Activated CD4-positive, alpha-beta T cell treated with anti-CD3 and anti-CD28 coated beads, Interleukin-2, amount 50 U/mL, for 24 hours (primary cell): Measurements from ENCODE around the gene REEP3.
"Not testable (repeated sequence)": the region's sequence is repeated elsewhere in the genome, so short reads cannot be mapped to it uniquely, and the experiment has no call there.

Experiments
- DNase-seq, 2 donors: peaks; one replicate each; pipeline ENCODE4 v3.0.0-alpha.2; 2020; ENCODE audit warnings: low read depth in 1 of 2, low spot score in 1 of 2

REEP3 gene

GRCh38 chr10:63661347-63661746 is 140.1 kb downstream of the REEP3 start:
- no peak for DNase-seq

DNA sequence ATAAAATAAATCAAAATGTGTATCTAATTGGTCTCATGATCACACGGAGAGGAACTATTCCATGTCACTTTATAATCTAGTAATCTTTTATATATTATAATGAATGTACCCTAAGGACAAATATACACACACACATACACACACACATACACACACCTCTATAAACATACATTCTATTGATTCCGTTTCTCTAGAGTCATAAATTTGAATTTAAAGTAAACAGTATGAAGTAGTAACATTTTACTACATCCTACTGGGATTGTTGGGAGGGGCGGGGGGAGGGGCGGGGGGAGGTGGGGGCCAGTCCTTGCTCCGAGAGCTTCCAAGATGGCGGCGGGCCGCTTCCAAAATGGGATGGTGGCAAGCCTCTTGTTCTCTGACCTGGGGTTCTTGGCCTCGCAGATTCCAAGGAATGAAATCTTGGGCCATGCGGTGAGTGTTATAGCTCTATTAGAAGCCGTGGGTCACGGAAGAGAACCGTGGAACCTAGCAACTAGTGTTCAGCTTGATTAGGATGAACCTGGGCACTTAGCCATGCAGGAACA is 143.2 kb downstream of the REEP3 start:
- DNase-seq = no peak

GRCh38 chr10:63665006-63665580 is 143.9 kb downstream of the REEP3 start:
- not testable (repeated sequence) for DNase-seq

DNA sequence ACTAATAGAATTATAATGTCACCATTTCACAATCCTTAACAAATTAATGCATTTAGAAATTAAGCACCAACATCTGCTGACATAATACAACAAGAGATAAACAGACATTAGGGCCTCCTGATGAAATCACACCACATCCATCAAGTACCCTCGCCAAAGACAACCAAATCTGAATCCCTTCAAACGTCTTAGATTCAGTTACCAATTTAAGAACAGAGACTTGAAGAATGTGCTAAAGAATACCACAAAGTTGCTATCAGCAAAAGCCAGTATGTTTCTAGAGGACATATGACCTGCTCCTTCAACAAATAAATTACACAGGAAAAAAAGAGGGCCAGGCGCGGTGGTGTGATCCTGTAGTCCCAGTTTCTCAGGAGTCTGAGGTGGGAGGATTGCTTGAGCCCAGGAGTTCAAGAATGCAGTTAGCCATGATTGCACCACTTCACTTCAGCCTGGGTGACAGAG is 144.5 kb downstream of the REEP3 start:
- no peak for DNase-seq

DNA sequence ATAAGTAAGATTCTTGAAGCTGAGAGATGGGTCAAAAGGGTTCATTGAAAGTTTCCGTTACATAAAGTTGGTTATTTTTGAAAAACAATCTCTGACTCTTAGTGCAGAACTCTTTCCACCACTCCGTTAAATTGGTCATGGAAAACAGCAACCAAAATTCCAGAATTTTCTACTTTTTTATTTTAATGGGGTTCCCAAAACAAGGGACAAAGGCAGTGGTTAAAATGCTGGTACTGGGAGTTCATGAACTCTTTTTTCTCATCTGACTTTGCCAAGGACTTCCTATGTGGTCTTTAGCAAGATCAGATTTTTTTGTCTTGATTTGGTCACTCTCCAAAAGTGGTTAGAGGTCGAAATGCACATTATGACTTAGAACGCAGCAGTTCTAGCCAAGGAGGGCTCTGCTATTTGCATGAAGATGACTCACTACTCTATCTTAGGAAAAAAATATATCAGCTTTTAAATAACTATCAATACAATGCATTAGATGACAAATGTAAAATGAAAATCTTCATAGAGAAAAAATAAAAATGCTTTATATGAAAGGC is 145.7 kb downstream of the REEP3 start:
- no peak for DNase-seq

DNA sequence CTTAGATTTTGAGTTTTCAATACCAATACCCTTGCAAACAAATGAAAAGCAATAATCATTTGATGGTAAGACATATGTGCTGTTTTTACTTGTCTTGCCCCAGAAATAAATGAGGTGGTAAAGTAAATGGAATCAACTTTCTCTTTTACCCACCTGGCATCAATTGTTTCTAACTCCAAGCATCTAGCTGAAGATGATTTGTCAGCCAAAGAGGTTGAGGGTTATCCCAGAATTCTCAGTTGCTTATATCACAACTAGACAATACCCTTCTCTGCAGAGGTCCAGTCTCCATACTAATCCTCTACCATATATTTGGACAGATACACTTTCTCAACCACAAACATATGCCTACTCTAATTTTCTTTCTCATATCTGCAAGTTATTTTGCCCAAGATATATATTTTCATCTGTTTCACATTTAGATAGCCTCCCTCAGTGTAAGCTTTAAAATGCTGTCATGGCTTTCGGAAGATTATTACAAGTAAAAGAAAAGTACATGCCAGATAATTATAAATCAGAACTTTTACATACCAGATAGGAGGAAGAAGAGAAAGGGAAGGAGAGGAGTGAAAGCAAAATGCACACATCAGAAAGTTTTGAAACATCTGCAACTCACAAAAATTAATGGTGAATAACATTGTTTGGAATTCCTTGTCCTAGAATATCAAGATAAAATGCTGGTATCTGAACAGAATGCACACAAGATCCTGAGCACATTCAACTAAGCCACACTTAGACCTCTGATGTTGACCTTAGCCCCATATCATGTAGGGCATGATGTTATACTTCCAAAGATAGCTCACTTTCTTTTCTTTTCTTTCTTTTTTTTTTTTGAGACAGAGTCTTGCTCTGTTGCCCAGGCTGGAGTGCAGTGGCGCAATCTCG is 146.6 kb downstream of the REEP3 start:
- DNase-seq = no peak

DNA sequence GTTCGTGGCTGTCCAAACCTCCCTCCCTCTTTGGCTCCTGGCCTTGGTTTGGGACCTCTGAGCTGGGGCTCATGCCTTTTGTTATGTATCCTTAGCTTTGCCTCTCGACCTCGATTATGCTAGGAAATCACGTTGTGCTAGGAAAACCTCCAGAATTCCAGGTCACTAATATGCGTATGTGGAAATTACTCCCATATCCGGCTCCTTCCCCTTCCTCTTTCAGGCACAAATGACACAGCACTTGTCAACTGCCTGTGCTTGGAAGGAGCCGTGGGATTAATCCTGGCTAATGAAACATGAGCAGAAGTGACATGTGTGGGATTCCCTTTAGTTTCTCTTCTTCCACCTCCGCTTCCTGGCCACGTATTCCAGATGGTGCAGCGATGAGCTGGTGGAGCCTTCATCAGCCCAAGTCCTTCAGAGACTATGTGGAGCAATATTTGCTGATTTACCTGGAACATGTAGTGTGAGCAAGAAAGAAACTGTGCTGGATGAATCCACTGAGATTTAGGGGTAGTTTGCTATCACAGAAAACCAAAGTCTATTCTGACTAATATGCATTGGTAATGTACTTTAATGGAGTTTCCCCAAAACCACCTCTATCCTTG is 149.2 kb downstream of the REEP3 start:
- DNase-seq = no peak

DNA sequence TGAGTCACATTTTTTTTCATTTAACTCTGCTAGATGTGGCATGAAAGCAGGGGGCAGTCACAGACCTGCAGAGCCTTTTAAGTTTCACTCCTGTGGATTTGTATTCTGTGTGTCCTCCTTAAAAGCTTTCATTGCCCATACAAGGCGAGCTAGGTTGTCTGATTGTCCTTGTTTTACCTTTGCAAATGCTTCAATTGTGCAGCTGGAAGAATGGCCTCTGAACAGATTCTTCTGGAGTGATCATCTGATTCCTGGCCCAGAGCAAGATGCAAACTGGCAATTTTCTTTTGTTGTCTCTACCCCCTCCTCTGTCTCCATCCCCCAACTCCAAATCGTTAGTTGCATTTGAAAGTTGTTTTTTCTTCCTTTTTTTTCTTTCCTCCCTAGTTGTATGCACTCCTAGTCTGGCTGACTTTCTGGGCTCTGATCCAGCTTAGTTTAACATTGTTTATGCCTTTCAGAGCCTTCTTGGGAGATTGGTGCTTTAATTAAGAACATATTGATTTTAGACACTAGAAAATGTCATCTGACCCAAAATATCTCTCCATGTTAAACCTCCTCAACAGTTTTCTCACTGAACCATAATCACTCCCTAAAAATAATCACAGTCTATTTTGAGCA is 150.2 kb downstream of the REEP3 start:
- no peak for DNase-seq

DNA sequence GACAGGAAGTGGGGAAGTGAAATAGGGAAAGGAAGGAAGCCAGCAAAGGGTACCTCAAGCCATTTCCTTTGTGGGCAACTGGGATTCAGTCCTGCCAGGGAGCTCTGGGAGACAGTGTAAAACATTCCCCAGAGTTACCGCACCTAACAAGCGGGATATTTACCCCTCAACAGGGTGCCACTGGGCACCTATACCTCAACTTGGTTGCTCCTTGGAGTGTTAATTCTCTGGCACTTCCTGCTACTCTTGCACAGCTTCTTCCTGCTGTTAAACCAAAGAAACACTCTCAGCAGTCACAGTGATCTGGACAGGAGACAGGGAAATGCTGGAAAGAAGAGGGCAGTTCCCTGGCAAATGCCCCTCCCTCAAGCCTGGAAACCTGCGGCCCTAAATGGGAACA is 151.3 kb downstream of the REEP3 start:
- no peak for DNase-seq

DNA sequence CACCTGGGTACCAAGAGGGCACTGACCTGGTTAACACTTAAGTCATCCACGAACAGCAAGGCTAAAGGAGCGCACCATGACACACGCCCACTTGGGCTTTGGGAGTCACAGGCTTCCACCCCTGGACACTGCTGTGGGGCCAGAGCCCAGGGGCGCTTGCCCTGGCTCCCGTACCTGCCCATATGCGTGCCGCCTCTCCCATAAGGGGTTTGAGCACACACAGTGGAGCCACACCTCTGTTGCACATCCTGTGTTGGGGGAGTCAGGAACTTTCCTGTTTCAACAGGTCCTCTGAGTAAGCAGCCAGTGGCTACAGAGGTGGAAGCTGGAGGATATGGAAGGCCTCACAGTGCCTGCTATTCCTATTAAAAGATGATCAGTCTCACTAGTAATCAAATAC is 152.0 kb downstream of the REEP3 start:
- DNase-seq = no peak

DNA sequence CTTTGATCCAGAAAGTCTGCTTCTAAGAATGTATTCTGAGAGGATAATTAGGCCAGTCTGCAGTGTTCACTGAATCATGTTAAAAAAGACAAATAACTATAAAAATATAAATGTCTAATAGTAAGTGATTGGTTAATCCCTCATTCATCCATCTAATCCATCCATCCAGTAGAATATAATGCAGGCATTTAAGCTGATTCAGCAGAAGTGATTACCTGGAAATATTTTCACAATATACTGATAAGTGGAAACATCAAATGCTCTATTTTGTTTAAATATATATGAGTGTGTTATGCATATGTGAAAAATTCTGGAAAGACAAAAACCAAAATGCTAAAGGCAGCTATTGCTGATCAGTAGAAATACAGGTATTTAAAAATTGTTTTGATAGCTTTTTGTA is 152.6 kb downstream of the REEP3 start:
- no peak for DNase-seq
